Measurements from ENCODE around the gene DHX40.

DHX40 gene

GRCh38 chr17:59526451-59526850 lies 39.0 kb upstream of the DHX40 start:
- no peak for TF ChIP-seq EZH2 (IDR thresholded peaks at IDR 0.05; ENCODE audit: borderline replicate concordance, low read length)
- TF ChIP-seq CTCF (IDR thresholded peaks at IDR 0.05; ENCODE audit: low read length): no peak
- H3F3A ChIP-seq (ENCODE audit: insufficient read depth, low read length): no peaks in the 10 kb centered on the region

DNA sequence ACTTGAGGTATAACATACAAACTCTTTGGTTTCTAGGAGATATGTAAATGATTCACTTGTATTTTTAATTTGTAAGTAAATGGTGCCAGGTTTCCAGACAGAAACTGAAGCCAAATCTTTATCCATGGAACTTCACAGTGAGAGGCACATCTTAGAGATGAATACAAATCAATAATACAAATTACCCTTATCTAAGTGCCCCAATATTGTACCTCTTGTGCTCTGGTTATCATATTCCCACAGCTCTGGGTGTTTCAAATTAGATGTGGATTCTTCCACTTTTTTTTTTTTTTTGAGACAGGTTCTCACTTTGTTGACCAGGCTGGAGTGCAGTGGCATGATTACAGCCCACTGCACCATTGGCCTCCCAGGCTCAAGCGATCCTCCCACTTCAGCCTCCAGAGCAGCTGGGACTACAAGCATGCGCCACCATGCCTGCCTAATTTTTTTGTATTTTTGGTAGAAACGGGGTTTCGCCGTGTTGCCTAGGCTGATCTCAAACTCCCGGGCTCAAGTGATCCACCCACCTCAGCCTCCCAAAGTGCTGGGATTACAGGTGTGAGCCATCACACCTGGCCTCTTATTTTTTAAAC lies 38.0 kb upstream of the DHX40 start:
- no peaks in the 10 kb centered on the region for H4K20me1 ChIP-seq (ENCODE audit: insufficient read depth, low read length)
- no peaks in the 10 kb centered on the region for H3K4me1 ChIP-seq (ENCODE audit: insufficient read depth, low read length, severe bottlenecking)
- TF ChIP-seq CTCF (IDR thresholded peaks at IDR 0.05; ENCODE audit: low read length) (no peak), EZH2 (IDR thresholded peaks at IDR 0.05; ENCODE audit: borderline replicate concordance, low read length) (no peak)
- H3F3A ChIP-seq (ENCODE audit: insufficient read depth, low read length): no peaks in the 10 kb centered on the region
- H3K36me3 ChIP-seq (ENCODE audit: insufficient read depth, low read length): no peaks in the 10 kb centered on the region
- H3K9me3 ChIP-seq (ENCODE audit: low read length): no peaks in the 10 kb centered on the region
- no peaks in the 10 kb centered on the region for H3K9me2 ChIP-seq (ENCODE audit: low read depth, low read length)
- no peaks in the 10 kb centered on the region; the same call in 1 of the 2 replicates for H3K27me3 ChIP-seq (ENCODE audit: insufficient read depth, low read length)
- no peak overlapping the region for H3K9ac ChIP-seq (ENCODE audit: low read length)
- H3K79me2 ChIP-seq (ENCODE audit: insufficient read depth, low read length): no peaks in the 10 kb centered on the region
- no peak overlapping the region for H3K27ac ChIP-seq (ENCODE audit: low read depth, low read length, poor library complexity, severe bottlenecking)
- no peak overlapping the region for H2AFZ ChIP-seq (ENCODE audit: low read length)
- no peak overlapping the region for H3K4me3 ChIP-seq (ENCODE audit: low read depth, low read length, poor library complexity, severe bottlenecking)
- no peak overlapping the region for H3K4me2 ChIP-seq (ENCODE audit: low read length)

More at GRCh38 chr17:59526451-59526850, 39.0 kb upstream of the DHX40 start:
- Histone ChIP-seq H3K9me3 (ENCODE audit: low read length) (no peaks in the 10 kb centered on the region), H2AFZ (ENCODE audit: low read length) (no peak overlapping the region), H3K4me2 (ENCODE audit: low read length) (no peak overlapping the region), H3K27ac (ENCODE audit: low read depth, low read length, poor library complexity, severe bottlenecking) (no peak overlapping the region), H4K20me1 (ENCODE audit: insufficient read depth, low read length) (no peaks in the 10 kb centered on the region), H3K36me3 (ENCODE audit: insufficient read depth, low read length) (no peaks in the 10 kb centered on the region), H3K27me3 (ENCODE audit: insufficient read depth, low read length) (no peaks in the 10 kb centered on the region; the same call in 1 of the 2 replicates), H3K79me2 (ENCODE audit: insufficient read depth, low read length) (no peaks in the 10 kb centered on the region), H3K4me3 (ENCODE audit: low read depth, low read length, poor library complexity, severe bottlenecking) (no peak overlapping the region), H3K4me1 (ENCODE audit: insufficient read depth, low read length, severe bottlenecking) (no peaks in the 10 kb centered on the region), H3K9me2 (ENCODE audit: low read depth, low read length) (no peaks in the 10 kb centered on the region), H3K9ac (ENCODE audit: low read length) (no peak overlapping the region)

DNA sequence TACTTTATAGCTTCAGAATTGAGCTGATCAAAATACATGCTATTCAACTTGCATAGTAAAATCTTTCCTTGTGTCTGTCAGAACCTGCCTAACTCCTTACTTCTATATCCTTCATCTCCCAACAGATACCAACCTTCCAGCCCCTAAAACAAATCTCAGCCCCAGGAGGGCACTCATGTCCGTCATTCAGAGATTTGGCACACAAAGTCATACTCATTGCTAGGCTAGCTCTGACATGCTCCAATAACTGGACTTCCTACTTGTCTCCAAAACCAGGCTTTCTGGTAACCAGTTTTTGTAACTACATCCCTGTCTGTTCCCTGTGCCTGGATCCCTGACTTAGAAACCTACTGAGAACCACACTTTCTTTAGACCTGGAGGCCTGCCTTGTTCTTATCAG lies 37.5 kb upstream of the DHX40 start:
- H3K79me2 ChIP-seq (ENCODE audit: insufficient read depth, low read length): no peaks in the 10 kb centered on the region
- H3K4me2 ChIP-seq (ENCODE audit: low read length): no peak overlapping the region
- no peak overlapping the region for H3K4me3 ChIP-seq (ENCODE audit: low read depth, low read length, poor library complexity, severe bottlenecking)
- H3K36me3 ChIP-seq (ENCODE audit: insufficient read depth, low read length): no peaks in the 10 kb centered on the region
- no peak overlapping the region for H2AFZ ChIP-seq (ENCODE audit: low read length)
- H3K9ac ChIP-seq (ENCODE audit: low read length): no peak overlapping the region
- no peaks in the 10 kb centered on the region for H3K9me2 ChIP-seq (ENCODE audit: low read depth, low read length)
- no peaks in the 10 kb centered on the region for H3K4me1 ChIP-seq (ENCODE audit: insufficient read depth, low read length, severe bottlenecking)
- TF ChIP-seq EZH2 (IDR thresholded peaks at IDR 0.05; ENCODE audit: borderline replicate concordance, low read length) (no peak), CTCF (IDR thresholded peaks at IDR 0.05; ENCODE audit: low read length) (no peak)
- no peaks in the 10 kb centered on the region for H3K9me3 ChIP-seq (ENCODE audit: low read length)
- no peaks in the 10 kb centered on the region; the same call in 1 of the 2 replicates for H3K27me3 ChIP-seq (ENCODE audit: insufficient read depth, low read length)
- H3F3A ChIP-seq (ENCODE audit: insufficient read depth, low read length): no peaks in the 10 kb centered on the region
- H3K27ac ChIP-seq (ENCODE audit: low read depth, low read length, poor library complexity, severe bottlenecking): no peak overlapping the region
- no peaks in the 10 kb centered on the region for H4K20me1 ChIP-seq (ENCODE audit: insufficient read depth, low read length)
